GM12874 (cell line): Measurements from ENCODE around the gene NOTCH1.

Experiments
- TF ChIP-seq, protein P1 (sequence below): IDR thresholded peaks from 2 replicates; pipeline ENCODE4 v1.5.1; 2011; ENCODE audit warnings: low read depth, mild to moderate bottlenecking, control low read depth, low read length, moderate library complexity; ENCODE audit not compliant: insufficient read depth

Gene NOTCH1

DNA sequence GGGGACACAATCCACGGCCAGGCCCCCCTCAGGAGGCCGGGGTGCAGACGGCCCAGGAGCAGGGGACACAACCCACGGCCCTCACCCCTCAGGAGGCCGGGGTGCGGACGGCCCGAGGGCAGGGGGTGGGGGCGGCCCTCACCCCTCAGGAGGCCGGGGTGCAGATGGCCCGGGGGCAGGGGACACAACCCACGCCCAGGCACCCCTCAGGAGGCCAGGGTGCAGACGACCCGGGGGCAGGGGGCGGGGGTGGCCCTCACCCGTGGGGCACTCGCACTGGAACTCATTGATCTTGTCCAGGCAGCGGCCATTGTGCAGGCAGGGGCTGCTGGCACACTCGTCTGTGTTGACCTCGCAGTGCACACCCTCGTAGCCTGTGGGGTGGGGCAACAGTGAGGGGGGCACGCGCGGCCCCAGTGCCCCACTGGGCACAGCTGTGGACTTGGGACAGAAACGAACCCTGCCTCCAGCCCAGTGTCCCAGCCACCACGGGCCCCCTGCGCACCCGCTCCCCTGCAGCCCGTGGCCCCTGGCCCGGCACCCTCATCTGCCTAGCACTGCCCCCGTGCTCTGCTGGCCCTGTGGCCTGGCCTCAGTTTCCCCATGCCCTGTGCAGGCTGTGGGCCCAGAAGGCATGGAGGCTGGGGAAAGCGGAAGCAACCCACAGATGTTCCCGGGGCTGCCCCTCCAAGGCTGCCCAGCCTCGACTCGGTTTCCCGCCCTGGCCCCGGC lies 28.7 kb downstream of the NOTCH1 start:
- TF ChIP-seq, protein P1, sequence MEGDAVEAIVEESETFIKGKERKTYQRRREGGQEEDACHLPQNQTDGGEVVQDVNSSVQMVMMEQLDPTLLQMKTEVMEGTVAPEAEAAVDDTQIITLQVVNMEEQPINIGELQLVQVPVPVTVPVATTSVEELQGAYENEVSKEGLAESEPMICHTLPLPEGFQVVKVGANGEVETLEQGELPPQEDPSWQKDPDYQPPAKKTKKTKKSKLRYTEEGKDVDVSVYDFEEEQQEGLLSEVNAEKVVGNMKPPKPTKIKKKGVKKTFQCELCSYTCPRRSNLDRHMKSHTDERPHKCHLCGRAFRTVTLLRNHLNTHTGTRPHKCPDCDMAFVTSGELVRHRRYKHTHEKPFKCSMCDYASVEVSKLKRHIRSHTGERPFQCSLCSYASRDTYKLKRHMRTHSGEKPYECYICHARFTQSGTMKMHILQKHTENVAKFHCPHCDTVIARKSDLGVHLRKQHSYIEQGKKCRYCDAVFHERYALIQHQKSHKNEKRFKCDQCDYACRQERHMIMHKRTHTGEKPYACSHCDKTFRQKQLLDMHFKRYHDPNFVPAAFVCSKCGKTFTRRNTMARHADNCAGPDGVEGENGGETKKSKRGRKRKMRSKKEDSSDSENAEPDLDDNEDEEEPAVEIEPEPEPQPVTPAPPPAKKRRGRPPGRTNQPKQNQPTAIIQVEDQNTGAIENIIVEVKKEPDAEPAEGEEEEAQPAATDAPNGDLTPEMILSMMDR, result no peak

DNA sequence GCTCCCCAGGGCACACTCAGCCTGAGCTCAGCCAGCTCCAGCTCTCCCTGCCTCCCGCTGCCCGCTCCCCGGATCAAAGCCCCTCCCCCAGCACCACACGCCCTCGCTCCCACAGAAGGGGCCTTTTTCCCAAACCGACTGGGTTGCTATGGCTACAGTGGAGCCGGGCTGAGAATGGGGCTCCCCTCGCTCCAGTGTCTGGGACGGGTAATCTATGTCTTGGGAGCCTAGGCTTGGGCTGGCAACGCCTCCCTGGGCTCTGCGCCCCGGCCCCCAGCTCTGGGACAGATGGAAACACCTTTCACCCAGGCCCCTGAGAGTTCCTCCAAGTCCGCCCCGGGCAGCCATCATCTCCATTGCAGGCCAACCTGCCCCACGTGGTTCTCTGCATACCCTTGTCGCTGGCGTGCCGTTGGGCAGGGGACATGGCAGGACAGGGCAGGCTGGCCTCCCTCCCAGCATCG lies 29.6 kb downstream of the NOTCH1 start:
- TF ChIP-seq, protein P1, result no peak

DNA sequence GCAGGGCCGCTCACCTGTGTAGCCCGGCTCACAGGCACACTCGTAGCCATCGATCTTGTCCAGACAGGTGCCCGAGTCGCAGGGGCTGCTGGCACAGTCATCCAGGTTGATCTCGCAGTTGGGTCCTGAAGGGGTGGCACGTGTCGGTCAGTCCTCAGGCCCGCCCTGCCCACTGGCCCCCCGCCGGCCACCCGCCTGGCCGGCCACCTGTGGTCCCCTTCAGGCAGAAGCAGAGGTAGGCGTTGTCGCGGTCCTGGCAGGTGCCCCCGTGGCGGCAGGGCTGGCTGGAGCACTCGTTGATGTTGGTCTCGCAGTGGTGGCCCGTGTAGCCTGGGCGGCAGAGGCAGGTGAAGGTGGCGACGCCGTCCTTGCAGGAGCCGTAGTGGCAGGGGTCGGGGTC lies 30.6 kb downstream of the NOTCH1 start:
- TF ChIP-seq, protein P1, result no peak

DNA sequence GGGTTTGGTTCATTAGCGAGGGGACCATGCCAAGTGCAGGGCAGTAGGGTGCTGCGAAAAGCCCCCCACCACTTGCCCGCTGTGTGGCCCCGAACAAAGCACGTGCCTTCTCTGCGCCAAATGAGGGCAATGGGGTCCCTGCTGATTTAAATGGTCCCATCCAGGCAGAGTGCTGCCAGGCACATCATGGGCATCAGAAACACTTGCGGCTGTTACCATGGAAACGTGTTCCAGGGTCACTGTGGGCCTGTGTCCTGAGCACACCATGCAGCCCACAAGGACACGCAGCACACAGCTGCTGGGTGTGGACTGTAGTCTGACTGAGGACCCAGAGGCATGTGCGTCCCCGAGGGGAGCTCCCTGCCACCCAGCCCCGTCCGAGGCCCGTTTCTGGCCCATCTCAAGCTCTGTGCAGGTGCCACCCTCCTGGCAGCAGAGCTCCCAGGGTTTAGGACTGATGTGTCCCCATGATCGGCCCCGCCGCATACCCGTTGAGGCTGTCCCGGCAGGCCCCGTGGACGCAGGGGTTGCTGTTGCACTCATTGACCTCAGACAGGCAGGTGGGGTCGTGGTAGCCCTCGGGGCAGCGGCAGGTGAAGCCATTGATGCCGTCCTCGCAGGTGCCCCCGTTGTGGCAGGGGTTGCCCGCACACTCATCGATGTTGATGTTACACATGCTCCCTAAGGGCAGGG lies 31.7 kb downstream of the NOTCH1 start:
- TF ChIP-seq, protein P1, result no peak

DNA sequence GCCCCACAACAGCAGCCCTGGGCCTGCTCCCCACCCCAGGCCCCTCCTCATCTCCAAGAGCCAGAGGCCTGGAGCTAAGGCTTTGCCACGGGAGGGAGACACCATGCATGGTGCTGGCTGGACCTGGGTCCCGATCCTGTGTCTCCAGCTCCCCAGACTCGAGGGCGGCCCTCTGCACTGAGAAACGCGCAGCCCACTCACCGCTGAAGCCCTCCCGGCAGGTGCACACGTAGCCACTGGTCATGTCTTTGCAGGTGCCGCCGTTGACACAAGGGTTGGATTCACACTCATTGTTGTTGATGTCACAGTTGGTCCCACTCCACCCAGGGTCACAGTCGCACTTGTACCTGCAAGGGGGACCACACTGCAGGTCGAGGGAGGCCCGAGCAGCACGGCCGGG lies 32.7 kb downstream of the NOTCH1 start:
- TF ChIP-seq, protein P1, result no peak

DNA sequence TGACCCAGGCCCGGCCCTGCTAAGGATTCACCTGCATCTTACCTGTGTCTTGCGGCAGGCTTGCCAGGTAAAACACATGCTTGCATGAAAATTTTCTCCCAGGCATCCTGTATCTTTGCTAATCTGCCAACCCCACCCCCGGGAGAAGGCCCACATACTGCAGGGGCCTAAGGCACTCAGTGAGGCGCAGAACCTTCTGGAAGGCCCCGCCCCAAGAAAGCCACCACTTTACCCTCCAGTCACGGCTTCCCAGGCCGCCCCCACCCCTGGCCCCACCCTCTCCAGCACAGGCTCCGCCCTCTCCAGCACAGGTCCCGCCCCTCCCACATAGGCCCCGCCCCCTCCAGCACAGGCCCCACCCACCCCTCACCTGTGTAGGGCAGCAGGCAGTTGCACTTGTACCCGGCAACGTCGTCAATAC lies 33.2 kb downstream of the NOTCH1 start:
- TF ChIP-seq, protein P1, result no peak

DNA sequence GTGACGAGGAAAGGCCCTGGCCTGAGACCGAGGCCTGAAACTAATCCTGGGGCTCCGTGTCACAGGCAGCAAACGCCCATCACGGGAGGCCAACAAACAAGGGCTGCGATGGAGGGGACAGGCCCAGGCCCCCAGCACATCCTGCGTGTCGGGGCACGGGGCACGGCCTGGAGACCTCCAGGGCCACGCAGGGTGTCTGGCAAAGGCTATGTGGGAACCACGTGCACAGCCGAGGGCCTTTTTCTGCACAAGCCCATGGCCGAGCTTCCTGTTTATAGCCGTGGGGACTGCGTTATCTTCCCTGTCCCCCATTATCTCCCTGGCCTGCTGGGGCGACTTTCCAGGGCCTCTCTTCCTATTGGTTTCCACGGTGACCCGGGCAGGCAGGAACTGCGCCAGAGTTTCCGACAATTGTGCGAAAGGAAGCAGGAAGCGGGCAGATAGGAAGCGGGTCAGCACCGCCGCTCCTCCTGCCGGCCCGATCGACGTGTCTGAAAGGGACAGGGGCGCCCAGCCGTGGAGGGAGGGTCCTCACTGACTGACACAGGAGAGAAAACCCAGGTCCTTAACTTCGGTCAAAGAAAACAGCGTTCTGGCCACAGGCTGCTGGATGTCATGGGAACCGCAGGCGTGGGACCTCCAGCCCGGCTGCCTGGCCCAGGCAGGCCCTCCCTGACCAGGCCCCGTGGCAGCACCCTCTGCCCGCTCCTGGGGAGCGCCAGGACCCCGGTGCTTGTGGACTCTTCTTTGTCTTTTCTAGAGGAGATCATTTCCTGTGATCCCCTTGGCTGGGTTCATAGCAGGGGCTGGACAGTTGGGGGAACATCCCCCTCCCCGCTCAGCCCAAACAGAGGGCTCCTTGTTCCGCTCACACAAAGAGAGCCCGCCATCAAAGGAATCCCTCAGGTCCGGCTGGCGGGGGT lies 33.9 kb downstream of the NOTCH1 start:
- TF ChIP-seq, protein P1, result no peak
